KBM-7 (cell line): ENCODE data around the gene DQX1.
A peak's percentile ranks its signal among the peaks of the same experiment; 100 is the strongest.

Experiments
- DNase-seq: peaks from one replicate; pipeline ENCODE4 v3.0.0-alpha.2; 2015
- in situ Hi-C: fragments of 300-500 bp; cut with MboI; formaldehyde crosslinking; loops from 2 replicates; pipeline ENCODE4 v1.14.3; 2020; ENCODE audit warnings: low sequenced_read_pairs, low pct_unique_long_range_greater_than_20kb, mixed read lengths

Gene DQX1

GRCh38 chr2:74535440-74535965 lies 9.5 kb upstream of the DQX1 start:
- in situ Hi-C loops, result no loop called here
- no peak for DNase-seq

- in situ Hi-C loops, result no loop called here
- DNase-seq, result no peak
Observed at GRCh38 chr2:74534411-74534810, 8.4 kb upstream of the DQX1 start.

GRCh38 chr2:74533464-74533863 lies 7.4 kb upstream of the DQX1 start:
- DNase-seq, result no peak
- in situ Hi-C loops, result no loop called here

GRCh38 chr2:74532222-74532621 lies 6.2 kb upstream of the DQX1 start:
- DNase-seq, result peak; percentile 41

GRCh38 chr2:74531666-74532065 lies 5.6 kb upstream of the DQX1 start:
- DNase-seq, result no peak
- in situ Hi-C loops, result no loop called here

More at GRCh38 chr2:74532222-74532621, 6.2 kb upstream of the DQX1 start:
- in situ Hi-C loops, result no loop called here

GRCh38 chr2:74530239-74531187 lies 4.5 kb upstream of the DQX1 start:
- peak; percentile 45 for DNase-seq
- in situ Hi-C loops, result no loop called here

- in situ Hi-C loops, result no loop called here
- peak; percentile 97 for DNase-seq
Observed at GRCh38 chr2:74529357-74530238, 3.6 kb upstream of the DQX1 start, which contains the start of the genes AUP1 and HTRA2. AUP1 (minus strand) TSS chr2:74529706; CDS start chr2:74529629, 77 bp downstream. HTRA2 (plus strand) TSS chr2:74529933; CDS start chr2:74530007, 74 bp downstream.

GRCh38 chr2:74528600-74529356 lies 2.7 kb upstream of the DQX1 start:
- in situ Hi-C loops, result no loop called here
- DNase-seq, result no peak

- in situ Hi-C loops, result no loop called here
- no peak for DNase-seq
Observed at GRCh38 chr2:74527741-74528140, 1.7 kb upstream of the DQX1 start.

- no peak for DNase-seq
- in situ Hi-C loops, result no loop called here
Observed at GRCh38 chr2:74526649-74527230, 709 bp upstream of the DQX1 start.

- in situ Hi-C loops, result no loop called here
- no peak for DNase-seq
Observed at GRCh38 chr2:74524955-74525716, 895 bp downstream of the DQX1 start.

GRCh38 chr2:74524005-74524404 lies 2.0 kb downstream of the DQX1 start:
- in situ Hi-C loops, result no loop called here

GRCh38 chr2:74522516-74522915 lies 3.5 kb downstream of the DQX1 start:
- in situ Hi-C loops, result no loop called here
- no peak for DNase-seq

More at GRCh38 chr2:74524005-74524404, 2.0 kb downstream of the DQX1 start:
- DNase-seq, result no peak

GRCh38 chr2:74516650-74517049 lies 9.4 kb downstream of the DQX1 start:
- no peak for DNase-seq
- in situ Hi-C loops, result no loop called here

GRCh38 chr2:74515981-74516633 lies 9.9 kb downstream of the DQX1 start:
- in situ Hi-C loops, result no loop called here
- no peak for DNase-seq

GRCh38 chr2:74515271-74515980 lies 10.6 kb downstream of the DQX1 start:
- DNase-seq, result no peak
- in situ Hi-C loops, result no loop called here
